ENCODE data around the gene SLC4A8.

SLC4A8 gene

GRCh38 chr12:51404627-51405026 lies 20.0 kb upstream of the SLC4A8 start (continued):
- TF ChIP-seq BACH2 (CRISPR knock-in tag; IDR thresholded peaks at IDR 0.05; ENCODE audit: borderline replicate concordance) (no peak), ZFP30 (CRISPR knock-in tag; IDR thresholded peaks at IDR 0.05) (no peak), ARNTL (CRISPR knock-in tag; IDR thresholded peaks at IDR 0.05; ENCODE audit: borderline replicate concordance, low read depth) (no peak), ZNF70 (CRISPR knock-in tag; IDR thresholded peaks at IDR 0.05) (no peak), PATZ1 (CRISPR knock-in tag; IDR thresholded peaks at IDR 0.05; ENCODE audit: borderline replicate concordance) (no peak)

GRCh38 chr12:51405801-51406207 lies 18.8 kb upstream of the SLC4A8 start:
- peak; percentile 45; the same call in 2 of the 3 replicates for ATAC-seq
- TF ChIP-seq ZNF70 (CRISPR knock-in tag; IDR thresholded peaks at IDR 0.05) (no peak), TCF4 (CRISPR knock-in tag; IDR thresholded peaks at IDR 0.05; ENCODE audit: borderline replicate concordance) (peak; percentile 91), CSDC2 (CRISPR knock-in tag; IDR thresholded peaks at IDR 0.05) (0 out of 2 replicates have a peak, but pooled peaks have one; percentile 53), GLIS3 (CRISPR knock-in tag; IDR thresholded peaks at IDR 0.05) (peak; percentile 54; the same call in 1 of the 2 replicates), SNAI2 (CRISPR knock-in tag; IDR thresholded peaks at IDR 0.05) (0 out of 2 replicates have a peak, but pooled peaks have one; percentile 48), ZC3H10 (CRISPR knock-in tag; IDR thresholded peaks at IDR 0.05) (no peak), PPARA (CRISPR knock-in tag; IDR thresholded peaks at IDR 0.05; ENCODE audit: borderline replicate concordance) (no peak), ARNTL (CRISPR knock-in tag; IDR thresholded peaks at IDR 0.05; ENCODE audit: borderline replicate concordance, low read depth) (no peak), TSHZ2 (CRISPR knock-in tag; IDR thresholded peaks at IDR 0.05) (peak; percentile 95; the same call in 1 of the 2 replicates), RARB (CRISPR knock-in tag; IDR thresholded peaks at IDR 0.05) (no peak), TOX (CRISPR knock-in tag; IDR thresholded peaks at IDR 0.05; ENCODE audit: borderline replicate concordance) (no peak), ZNF8 (CRISPR knock-in tag; IDR thresholded peaks at IDR 0.05) (0 out of 2 replicates have a peak, but pooled peaks have one; percentile 31), OSR1 (CRISPR knock-in tag; IDR thresholded peaks at IDR 0.05) (no peak), ZFP3 (CRISPR knock-in tag; IDR thresholded peaks at IDR 0.05) (no peak), ESRRG (CRISPR knock-in tag; IDR thresholded peaks at IDR 0.05) (no peak), CSRNP3 (CRISPR knock-in tag; IDR thresholded peaks at IDR 0.05) (0 out of 2 replicates have a peak, but pooled peaks have one; percentile 63), CREB5 (CRISPR knock-in tag; IDR thresholded peaks at IDR 0.05; ENCODE audit: low read depth) (peak; percentile 88), ZFP30 (CRISPR knock-in tag; IDR thresholded peaks at IDR 0.05) (no peak), BACH2 (CRISPR knock-in tag; IDR thresholded peaks at IDR 0.05; ENCODE audit: borderline replicate concordance) (no peak), PATZ1 (CRISPR knock-in tag; IDR thresholded peaks at IDR 0.05; ENCODE audit: borderline replicate concordance) (no peak; the same call in 1 of the 2 replicates), ISL1 (CRISPR knock-in tag; IDR thresholded peaks at IDR 0.05) (peak; percentile 88), ZNF565 (CRISPR knock-in tag; conservative IDR thresholded peaks at IDR 0.05; ENCODE audit: low read depth) (no peak), POU6F1 (CRISPR knock-in tag; IDR thresholded peaks at IDR 0.05; ENCODE audit: borderline replicate concordance, low read depth) (no peak)
